Measurements from ENCODE around the gene PEX5L.

GRCh38 chr3:179867961-179868360 is 168.8 kb downstream of the PEX5L start:
- TF ChIP-seq CTCF (IDR thresholded peaks at IDR 0.05), result no peak
- TF ChIP-seq POLR2A (IDR thresholded peaks at IDR 0.05), result no peak
